Smooth muscle cell of the brain vasculature (primary cell): ENCODE measurements around the gene PTK7.
"Not testable (repeated sequence)": the region's sequence is repeated elsewhere in the genome, so short reads cannot be mapped to it uniquely, and the experiment has no call there.

ENCODE experiments used
- DNase-seq: peaks from one replicate; pipeline ENCODE4 v3.0.0-alpha.2; 2012; ENCODE audit warnings: low read depth, low spot score

The PTK7 gene

GRCh38 chr6:43075670-43076463 is at the start of gene PTK7:
Gene PTK7, plus strand, starts transcription at chr6:43076314. Its CDS starts 175 bp downstream, at chr6:43076489.
- peak; percentile 91 for DNase-seq

DNA sequence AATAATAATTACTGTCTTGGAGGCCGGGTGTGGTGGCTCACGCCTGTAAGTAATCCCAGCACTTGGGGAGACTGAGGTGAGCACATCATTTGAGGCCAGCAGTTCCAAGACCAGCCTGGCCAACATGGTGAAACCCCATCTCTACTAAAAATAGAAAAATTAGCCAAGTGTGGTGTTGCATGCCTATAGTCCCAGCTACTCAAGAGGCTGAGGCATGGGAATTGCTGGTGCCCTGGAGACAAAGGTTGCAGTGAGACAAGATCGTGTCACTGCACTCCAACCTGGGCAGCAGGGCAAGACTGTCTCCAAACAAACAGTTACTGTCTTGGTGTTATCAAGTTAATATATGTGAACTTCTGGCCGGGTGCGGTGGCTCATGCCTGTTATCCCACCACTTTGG is 49.7 kb upstream of the PTK7 start:
- DNase-seq = no peak

GRCh38 chr6:43029120-43029519 is 47.0 kb upstream of the PTK7 start:
- DNase-seq = no peak

DNA sequence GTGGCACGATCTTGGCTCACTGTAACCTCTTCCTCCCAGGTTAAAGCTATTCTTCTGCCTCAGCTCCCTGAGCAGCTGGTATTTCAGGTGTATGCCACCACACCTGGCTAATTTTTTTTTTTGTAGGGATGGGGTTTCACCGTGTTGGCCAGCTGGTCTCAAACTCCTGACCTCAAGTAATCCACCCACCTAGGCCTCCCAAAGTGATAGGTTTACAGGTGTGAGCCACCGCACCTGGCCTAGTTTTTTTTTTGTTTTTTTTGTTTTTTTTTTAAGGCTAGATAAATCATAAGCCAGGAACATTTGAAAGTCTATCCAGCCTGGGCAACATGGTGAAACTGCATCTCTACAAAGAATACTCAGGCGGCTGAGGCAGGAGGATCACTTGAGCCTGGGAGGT is 43.8 kb upstream of the PTK7 start:
- DNase-seq = no peak

GRCh38 chr6:43033496-43034189 is 42.5 kb upstream of the PTK7 start:
- no peak for DNase-seq

GRCh38 chr6:43034190-43034525 is 42.0 kb upstream of the PTK7 start:
- no peak for DNase-seq

- no peak for DNase-seq
These were observed 40.5 kb upstream of the PTK7 start for GRCh38 chr6:43035495-43036194.

DNA sequence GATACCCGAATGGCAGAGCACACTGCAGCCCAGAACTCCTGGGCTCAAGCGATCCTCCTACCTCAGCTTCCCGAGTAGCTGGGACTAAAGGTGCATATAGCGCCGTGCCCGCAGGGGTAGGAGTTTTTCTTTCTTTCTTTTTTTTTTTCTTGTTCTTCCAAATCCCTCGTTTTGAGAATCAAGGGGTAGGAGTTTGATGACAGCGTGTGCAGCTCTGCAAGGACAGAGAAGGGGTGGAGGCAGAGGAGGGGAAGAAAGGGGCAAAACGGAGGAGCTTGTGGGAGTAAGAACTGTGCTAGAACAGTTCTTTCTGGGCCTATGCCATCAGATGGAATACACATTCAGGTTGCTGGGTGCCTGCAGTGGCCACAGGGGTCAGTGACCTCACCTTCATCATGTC is 39.4 kb upstream of the PTK7 start:
- DNase-seq = no peak

- DNase-seq = no peak
These were observed 38.9 kb upstream of the PTK7 start for GRCh38 chr6:43037197-43037596.

GRCh38 chr6:43037706-43038105 is 38.4 kb upstream of the PTK7 start:
- no peak for DNase-seq

DNA sequence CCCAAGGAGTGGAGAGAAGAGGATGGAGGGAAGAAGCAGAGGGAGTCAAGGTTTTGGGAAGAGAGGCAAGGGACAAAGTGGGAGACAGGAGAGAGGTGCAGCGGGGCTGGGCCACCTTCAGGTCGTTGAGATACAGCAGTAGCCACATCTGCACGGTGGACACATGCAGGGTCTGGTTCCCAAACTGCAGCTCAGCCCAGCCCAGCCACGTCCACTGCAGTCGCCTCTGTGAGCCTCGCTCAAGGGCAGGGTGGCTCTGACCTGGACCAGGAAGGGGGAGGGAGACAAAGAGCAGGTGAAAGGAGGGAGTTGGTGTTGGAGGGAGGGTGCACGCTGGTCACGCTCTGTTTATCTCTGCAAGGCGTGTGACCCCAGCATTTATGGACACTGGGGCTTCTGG is 37.4 kb upstream of the PTK7 start:
- no peak for DNase-seq

DNA sequence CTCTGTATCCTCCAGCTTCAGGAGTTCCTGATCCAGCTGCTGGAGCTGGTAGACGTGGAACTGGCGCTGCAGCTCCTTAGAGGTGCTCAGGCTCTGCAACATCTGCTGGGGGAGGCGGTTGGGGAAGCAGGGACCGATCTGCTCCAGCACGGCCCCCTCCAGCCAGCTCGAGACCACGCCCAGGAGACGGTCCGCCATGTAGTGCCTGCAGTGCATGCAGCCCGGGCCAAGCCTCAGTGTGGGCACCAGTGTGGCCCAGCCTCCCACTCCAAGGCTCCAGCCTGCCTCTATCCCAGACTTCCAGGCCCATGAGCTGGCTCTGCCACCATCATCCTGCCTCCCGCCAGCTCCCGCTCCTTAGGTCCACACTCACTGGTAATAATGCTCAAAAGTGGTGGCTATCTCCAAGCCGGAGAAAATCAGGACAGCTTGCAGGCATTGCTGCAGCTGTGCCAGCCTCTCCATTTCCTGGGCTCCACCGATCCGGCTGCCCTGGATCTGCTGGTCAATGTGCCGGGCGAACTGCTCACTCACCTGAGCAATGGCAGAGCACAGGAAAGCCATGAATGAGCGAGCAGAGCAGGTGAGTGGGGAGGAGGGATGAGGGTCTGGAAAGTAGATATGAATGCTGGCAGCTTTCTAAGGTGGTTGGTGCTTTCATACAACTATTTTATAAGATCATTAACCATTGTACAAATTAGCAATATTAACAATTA is 35.4 kb upstream of the PTK7 start:
- DNase-seq = no peak

GRCh38 chr6:43041475-43041874 is 34.6 kb upstream of the PTK7 start:
- not testable (repeated sequence) for DNase-seq

GRCh38 chr6:43043310-43043709 is 32.8 kb upstream of the PTK7 start:
- DNase-seq = no peak

DNA sequence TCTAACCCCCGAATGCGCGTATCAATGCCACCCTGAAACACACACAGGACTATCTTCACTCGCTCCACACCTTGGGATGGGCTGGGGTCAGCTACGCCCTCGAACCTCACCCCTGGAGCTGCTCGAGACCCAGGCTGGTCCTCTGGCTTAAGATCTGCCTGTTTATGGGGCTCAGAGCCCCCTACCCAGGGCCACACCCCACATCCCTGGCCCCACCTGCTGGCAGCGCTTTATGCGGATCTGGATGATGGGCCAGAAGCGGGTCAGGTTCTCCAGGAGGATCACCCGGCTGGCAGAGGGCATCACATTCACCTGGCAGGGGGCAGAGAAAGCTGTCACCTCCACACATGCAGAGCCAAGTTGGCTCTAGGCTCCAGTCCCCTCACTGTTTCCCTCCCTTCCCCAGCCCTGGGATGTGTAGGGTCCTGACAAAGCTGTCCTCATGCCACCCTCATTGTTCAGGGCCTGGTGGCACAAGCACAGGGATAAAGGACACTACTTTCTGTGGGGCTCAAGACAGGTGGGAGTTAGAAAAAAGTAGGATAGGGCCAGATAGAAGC is 30.7 kb upstream of the PTK7 start:
- DNase-seq = no peak

GRCh38 chr6:43047998-43048397 is 28.1 kb upstream of the PTK7 start:
- no peak for DNase-seq

DNA sequence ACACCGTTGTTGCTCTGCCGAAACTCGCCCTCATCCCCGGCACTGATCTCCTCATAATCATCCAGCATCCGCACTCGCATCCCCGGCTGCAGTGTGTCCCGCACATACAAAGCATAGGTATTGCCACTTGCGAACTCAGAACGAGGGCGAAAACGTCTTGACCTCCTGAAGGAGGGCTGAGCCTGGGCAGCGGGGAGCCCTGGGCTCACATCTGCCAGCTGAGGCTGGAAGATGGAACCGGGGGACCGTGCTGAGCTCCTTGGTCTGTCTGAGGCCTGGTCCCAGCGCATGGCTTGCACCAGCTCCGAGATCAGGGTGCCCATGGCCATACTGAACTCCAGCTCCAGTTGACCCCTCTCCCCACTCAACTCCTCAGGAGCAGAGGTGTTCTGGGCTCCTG is 25.1 kb upstream of the PTK7 start:
- no peak for DNase-seq

- no peak for DNase-seq
These were observed 23.8 kb upstream of the PTK7 start for GRCh38 chr6:43052225-43052841.

DNA sequence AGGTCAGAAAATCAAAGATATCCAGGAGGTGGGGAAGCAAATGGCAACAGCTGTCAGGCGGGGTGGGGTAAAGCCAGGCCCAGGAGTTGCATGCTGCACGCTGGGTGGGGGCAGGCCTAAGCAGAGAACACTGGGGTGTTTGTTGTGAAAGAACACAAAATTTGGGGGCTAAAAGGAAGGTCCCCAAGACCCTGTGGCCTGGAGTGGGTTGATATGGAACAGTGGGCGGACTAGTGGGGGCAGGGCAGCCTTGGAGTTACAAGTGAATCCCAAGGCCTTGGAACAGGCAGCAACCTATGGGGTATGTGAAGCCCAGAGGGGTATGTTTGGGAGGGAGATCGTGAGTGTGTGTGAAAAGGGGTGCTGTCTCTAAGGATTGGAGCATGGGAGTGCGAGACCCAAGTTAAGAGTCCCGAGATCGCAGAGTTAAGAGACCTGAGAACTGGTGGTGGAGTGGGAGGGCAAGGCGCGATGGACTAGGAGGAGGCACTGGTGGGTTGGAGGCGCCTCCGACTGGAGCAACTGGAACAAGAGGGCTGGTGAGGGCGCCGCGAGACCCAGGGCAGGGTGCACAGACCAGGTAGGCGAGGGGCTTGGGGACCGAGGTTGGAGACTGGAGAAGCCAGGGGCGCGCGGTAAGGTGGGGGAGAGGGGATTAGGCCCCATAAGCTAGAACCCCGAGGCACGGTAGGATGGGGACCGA is 23.1 kb upstream of the PTK7 start:
- no peak for DNase-seq

DNA sequence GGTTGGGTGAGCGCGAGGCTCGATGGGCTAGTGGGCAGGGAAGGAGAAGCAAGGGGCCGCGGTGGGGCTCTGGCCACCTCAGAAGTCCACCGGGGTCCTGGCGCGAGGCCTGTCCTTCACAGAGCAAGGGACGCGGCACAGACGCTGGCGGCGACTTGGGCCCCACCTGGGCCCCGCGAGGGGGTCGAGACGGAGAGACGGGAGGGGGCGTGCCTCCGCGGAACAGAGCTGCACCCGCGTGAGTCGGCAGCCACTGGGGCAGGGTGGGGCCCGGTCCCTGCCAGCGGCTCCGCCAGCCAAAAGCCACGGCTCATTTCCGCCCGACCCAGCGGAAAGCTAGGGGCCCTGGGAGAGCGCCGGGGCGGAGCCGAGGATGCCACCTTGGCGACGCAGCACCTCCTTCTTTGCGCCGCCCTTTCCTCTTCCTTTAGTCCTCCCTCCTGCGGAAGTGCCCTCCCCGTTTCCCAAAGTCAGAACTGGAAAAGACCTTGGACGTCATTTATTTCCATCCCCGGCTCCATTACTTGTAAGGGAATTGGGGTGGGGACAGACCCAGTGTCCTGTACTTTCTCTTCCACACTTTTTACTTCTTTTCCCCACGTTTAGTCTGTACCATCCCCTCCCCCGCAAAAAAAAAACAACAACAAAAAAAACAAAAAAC is 22.4 kb upstream of the PTK7 start, which contains the start of gene CUL7:
Gene CUL7 (minus strand): TSS at position 307 of the 661 bp plus-strand sequence. CDS start 1,063 bp downstream, outside the sequence.
- DNase-seq = peak; percentile 83
